ENCODE data around the gene PRDX5.
A peak's percentile ranks its signal among the peaks of the same experiment; 100 is the strongest.

The PRDX5 gene

DNA sequence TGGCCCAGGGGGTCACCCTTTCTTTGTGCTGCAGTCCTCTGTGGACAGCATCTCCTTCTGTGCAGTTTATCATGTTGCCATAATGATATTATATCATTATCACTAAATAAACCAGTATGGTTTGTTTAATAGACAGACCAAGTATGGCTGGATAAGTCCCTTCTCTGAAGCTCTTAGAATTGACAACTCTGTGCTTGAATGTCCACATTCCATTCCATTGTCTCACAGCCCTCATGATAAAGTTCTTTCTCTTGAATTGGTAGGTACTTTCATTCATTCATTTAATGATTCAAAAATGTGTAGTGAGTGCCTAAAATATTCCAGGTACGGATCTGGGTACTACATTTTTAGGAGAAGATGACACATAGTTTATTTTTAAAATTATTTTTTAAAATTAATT is 48.8 kb downstream of the PRDX5 start:
- no peak for DNase-seq (ENCODE audit: low spot score)
- in situ Hi-C loops (cut with MboI; ENCODE audit: low pct_unique_long_range_greater_than_20kb, low sequenced_read_pairs, unreplicated experiment), result no loop called here
- no peak for TF ChIP-seq CTCF (IDR thresholded peaks at IDR 0.05; ENCODE audit: extremely low read depth, insufficient read depth, missing control alignments)

GRCh38 chr11:64367931-64368672 is 50.2 kb downstream of the PRDX5 start:
- DNase-seq (ENCODE audit: low spot score), result no peak
- in situ Hi-C loops (cut with MboI; ENCODE audit: low pct_unique_long_range_greater_than_20kb, low sequenced_read_pairs, unreplicated experiment), result no loop called here
- TF ChIP-seq CTCF (IDR thresholded peaks at IDR 0.05; ENCODE audit: extremely low read depth, insufficient read depth, missing control alignments), result no peak

DNA sequence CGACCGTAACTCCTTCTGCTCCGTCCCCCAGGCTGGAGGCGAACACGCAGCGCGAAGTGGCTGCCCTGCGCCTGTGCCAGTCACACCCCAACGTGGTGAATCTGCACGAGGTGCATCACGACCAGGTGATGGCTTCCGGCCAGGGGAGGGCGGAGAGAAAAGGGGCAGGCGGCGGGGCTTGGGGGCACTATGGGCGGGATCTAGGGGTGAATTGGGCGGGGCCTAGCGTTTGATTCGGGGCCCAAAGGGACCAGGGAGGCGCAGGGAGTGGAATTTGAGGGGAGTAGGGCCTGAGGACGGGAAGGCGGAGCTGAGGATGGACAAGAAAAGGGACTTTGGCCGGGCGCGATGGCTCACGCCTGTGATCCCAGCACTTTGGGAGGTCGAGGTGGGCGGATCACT is 50.8 kb downstream of the PRDX5 start:
- in situ Hi-C loops (cut with MboI; ENCODE audit: low pct_unique_long_range_greater_than_20kb, low sequenced_read_pairs, unreplicated experiment), result no loop called here
- TF ChIP-seq CTCF (IDR thresholded peaks at IDR 0.05; ENCODE audit: extremely low read depth, insufficient read depth, missing control alignments), result no peak
- peak; percentile 42 for DNase-seq (ENCODE audit: low spot score)

GRCh38 chr11:64369440-64370421 is 51.8 kb downstream of the PRDX5 start:
- TF ChIP-seq CTCF (IDR thresholded peaks at IDR 0.05; ENCODE audit: extremely low read depth, insufficient read depth, missing control alignments), result no peak
- DNase-seq (ENCODE audit: low spot score), result peak; percentile 34

DNA sequence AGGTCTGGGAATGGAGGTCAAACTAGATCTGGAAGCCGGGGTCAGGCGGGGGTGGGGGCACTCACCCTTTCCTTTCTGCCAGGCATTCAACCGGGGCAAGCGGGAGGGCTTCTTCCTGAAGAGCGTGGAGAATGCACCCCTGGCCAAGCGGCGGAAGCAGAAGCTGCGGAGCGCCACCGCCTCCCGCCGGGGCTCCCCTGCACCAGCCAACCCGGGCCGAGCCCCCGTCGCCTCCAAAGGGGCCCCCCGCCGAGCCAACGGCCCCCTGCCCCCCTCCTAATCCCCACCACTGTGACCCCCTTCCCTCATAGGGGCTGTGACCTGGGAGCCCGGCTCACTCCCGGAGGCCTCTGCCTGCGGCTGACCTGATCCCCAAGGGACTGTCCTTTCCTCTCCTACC is 53.3 kb downstream of the PRDX5 start:
- in situ Hi-C loops (cut with MboI; ENCODE audit: low pct_unique_long_range_greater_than_20kb, low sequenced_read_pairs, unreplicated experiment), result no loop called here
- DNase-seq (ENCODE audit: low spot score), result no peak
- TF ChIP-seq CTCF (IDR thresholded peaks at IDR 0.05; ENCODE audit: extremely low read depth, insufficient read depth, missing control alignments), result no peak

More at GRCh38 chr11:64369440-64370421, 51.8 kb downstream of the PRDX5 start:
- in situ Hi-C loops (cut with MboI; ENCODE audit: low pct_unique_long_range_greater_than_20kb, low sequenced_read_pairs, unreplicated experiment), result no loop called here
